Heart left ventricle (tissue), 16 donors: ENCODE measurements around the gene MEG3. TPM values are rescaled to one million over a fixed set of nuclear protein-coding genes. Genes with fewer than 3 reads are reported as not detected.

ENCODE experiments used
- ATAC-seq, 4 donors: fragments of 200-7000 bp; cut with Tn5 transposase; one replicate each; pipeline ENCODE4 v1.9.1; 2020 to 2022; ENCODE audit warnings: moderate library complexity in 4 of 4, mild to moderate bottlenecking in 3 of 4, moderate number of reproducible peaks in 1 of 4
- DNase-seq, 5 donors: peaks; one replicate each; pipeline ENCODE4 v3.0.0-alpha.2; 2020
- H3K27ac ChIP-seq, 12 donors: fragments of 200-600 bp; sonication (generic) in 4 of 12; one replicate each; pipeline versions ENCODE4 v1.5.0 to v1.8.0; 2016 to 2022; ENCODE audit warnings: mild to moderate bottlenecking in 2 of 12
- H3K27me3 ChIP-seq, 9 donors: fragments of 200-600 bp; sonication (generic) in 2 of 9; one replicate each; pipeline versions ENCODE4 v1.5.1 to v1.8.0; 2016 to 2022; ENCODE audit warnings: mild to moderate bottlenecking in 3 of 9
- H3K36me3 ChIP-seq, 9 donors: fragments of 200-600 bp; sonication (generic) in 2 of 9; one replicate each; pipeline versions ENCODE4 v1.5.0 to v1.8.0; 2018 to 2022; ENCODE audit warnings: mild to moderate bottlenecking in 2 of 9
- H3K4me1 ChIP-seq, 12 donors: fragments of 200-600 bp; sonication (generic) in 4 of 12; one replicate each; pipeline versions ENCODE4 v1.5.0 to v1.8.0; 2016 to 2022; ENCODE audit warnings: mild to moderate bottlenecking in 3 of 12
- H3K4me3 ChIP-seq, 12 donors: fragments of 200-600 bp; sonication (generic) in 4 of 12; one replicate each; pipeline versions ENCODE4 v1.5.0 to v1.8.0; 2017 to 2022; ENCODE audit warnings: mild to moderate bottlenecking in 9 of 12, moderate library complexity in 4 of 12
- H3K9me3 ChIP-seq, 12 donors: fragments of 200-600 bp; sonication (generic) in 4 of 12; one replicate each; pipeline versions ENCODE4 v1.5.0 to v1.8.0; 2016 to 2022; ENCODE audit warnings: mild to moderate bottlenecking in 1 of 12
- POLR2A ChIP-seq, 2 donors: fragments of 450-650 bp; IDR thresholded peaks; one replicate each; pipeline ENCODE4 v1.6.1; 2017; ENCODE audit warnings: antibody characterized with exemption in 2 of 2, mild to moderate bottlenecking in 2 of 2, moderate library complexity in 2 of 2
- WGBS, 4 donors: extraction: QIAGEN DNeasy Blood & Tissue Kit in 2 of 4; methylation state at CpG; one replicate each; pipeline versions ENCODE4 v1.1.5 to v1.1.7; 2013 to 2018; 5-methylcytosine and 5-hydroxymethylcytosine counted together
- intact Hi-C, 10 donors: fragments of 100-400 bp; cut with DNase I; formaldehyde crosslinking; loops; one replicate each; pipeline versions ENCODE4 v1.11.1 to v1.14.2; 2022
- polyA plus RNA-seq, 2 donors: library from polyadenylated mRNA; stranded (reverse); fragments of 200-250 nt; gene quantifications; one replicate each; pipeline ENCODE4 v1.2.3, GENCODE V29; 2013
- total RNA-seq, 9 donors: library from RNA; depleted of rRNA in 2 of 9; stranded (reverse); fragments of >200 nt in 2 of 9; fragmentation: NEBNext Ultra II Directional in 3 of 9; extraction: Animal tissue kit (Norgen Biotek cat#: 25700) in 3 of 9; gene quantifications; one replicate each; pipeline versions ENCODE4 v1.1.0 to v1.2.4, GENCODE V29; 2016 to 2023
- TF ChIP-seq, protein P1 (sequence below), 12 donors: fragments of 200-600 bp; sonication (generic) in 4 of 12; IDR thresholded peaks; one replicate each; pipeline versions ENCODE4 v1.5.0 to v1.8.0; 2018 to 2022; ENCODE audit warnings: antibody characterized with exemption in 12 of 12, mild to moderate bottlenecking in 5 of 12
- donor health status: ischemic (EF 13 %, LVEDD 7.1; RV severe dilation, severe dysfunction).
- donor health status: healthy with polysubstance abuse.
- donor health status: DM: no; HTN: yes; CAD: no.
- donor health status: DM: no; HTN: no; CAD: no.
- donor health status: ischemic (EF 25% LVEDD 6.9; RV normal size, moderate dysfunction).
- donor health status: ischemic (EF 25% LVEDD 5.7; RV mildly dilated, moderate dysfunction).
- donor health status: healthy.
- donor health status: DM: yes; HTN: yes; CAD: no.
- donor health status: ischemic (EF 35%, LVEDD 5.7; RV mildly dilated, moderate dysfunction).
- donor health status: nonischemic (EF 11% LVEDD 7.7; RV severe dilation, severe dysfunction).
- donor health status: DM: yes; HTN: yes; CAD: no.
- donor health status: PGD.
- donor health status: ischemic (EF 29% LVEDD 5.4; RV normal size, mild dysfunction).
- donor health status: nonischemic (EF 23%, LVEDD 6.1; RV moderate dilation, normal function).

The MEG3 gene
- total and polyA plus RNA-seq, 11 donors = 3.6 to 37.7 (median 9.9) TPM

DNA sequence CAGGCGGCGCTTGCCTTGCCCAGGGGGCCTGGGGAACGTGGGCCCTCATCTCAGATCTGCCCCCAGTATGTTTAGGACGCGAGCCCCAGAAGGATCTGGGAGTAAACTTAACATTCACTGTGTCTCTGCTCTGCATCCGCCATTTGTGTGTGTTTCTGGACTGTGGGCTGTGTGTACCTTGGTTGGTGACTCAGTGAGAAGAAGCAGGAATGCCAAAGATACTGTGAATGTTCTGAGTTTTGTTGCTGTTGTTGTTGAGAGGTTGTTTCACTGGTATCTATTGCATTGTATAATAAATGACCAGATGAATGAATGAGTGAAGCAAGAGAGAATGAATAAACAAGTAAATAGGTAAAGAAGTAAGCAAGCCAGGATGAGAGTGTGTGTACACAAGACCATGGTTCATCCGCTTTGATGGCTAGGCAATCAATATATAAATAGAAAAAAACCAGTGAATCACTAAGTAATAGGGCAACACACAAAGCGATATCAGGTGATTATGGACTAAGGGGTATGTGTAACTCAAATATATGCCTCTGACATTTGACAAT lies 20.5 kb downstream of the MEG3 start:
- peaks cover 0 to 17% (median 0%) of the 10 kb centered on the region in 9 donors for H3K27me3 ChIP-seq
- no peak for TF ChIP-seq POLR2A (IDR thresholded peaks at IDR 0.05)
- TF ChIP-seq, protein P1, sequence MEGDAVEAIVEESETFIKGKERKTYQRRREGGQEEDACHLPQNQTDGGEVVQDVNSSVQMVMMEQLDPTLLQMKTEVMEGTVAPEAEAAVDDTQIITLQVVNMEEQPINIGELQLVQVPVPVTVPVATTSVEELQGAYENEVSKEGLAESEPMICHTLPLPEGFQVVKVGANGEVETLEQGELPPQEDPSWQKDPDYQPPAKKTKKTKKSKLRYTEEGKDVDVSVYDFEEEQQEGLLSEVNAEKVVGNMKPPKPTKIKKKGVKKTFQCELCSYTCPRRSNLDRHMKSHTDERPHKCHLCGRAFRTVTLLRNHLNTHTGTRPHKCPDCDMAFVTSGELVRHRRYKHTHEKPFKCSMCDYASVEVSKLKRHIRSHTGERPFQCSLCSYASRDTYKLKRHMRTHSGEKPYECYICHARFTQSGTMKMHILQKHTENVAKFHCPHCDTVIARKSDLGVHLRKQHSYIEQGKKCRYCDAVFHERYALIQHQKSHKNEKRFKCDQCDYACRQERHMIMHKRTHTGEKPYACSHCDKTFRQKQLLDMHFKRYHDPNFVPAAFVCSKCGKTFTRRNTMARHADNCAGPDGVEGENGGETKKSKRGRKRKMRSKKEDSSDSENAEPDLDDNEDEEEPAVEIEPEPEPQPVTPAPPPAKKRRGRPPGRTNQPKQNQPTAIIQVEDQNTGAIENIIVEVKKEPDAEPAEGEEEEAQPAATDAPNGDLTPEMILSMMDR (IDR thresholded peaks at IDR 0.05) = no peak
- H3K4me3 ChIP-seq = no peak overlapping the region
- peaks cover 0 to under 1% (median 0%) of the 10 kb centered on the region in 12 donors for H3K4me1 ChIP-seq
- H3K27ac ChIP-seq = no peak overlapping the region
- H3K9me3 ChIP-seq = no peaks in the 10 kb centered on the region
- ATAC-seq (no peak), DNase-seq (peak in 1 of 5 donors; percentile 12)
- H3K36me3 ChIP-seq = peaks cover 0 to 2% (median 0%) of the 10 kb centered on the region in 9 donors
- intact Hi-C loops = no loop called here
- 88 to 94% (median 93%) methylated on average over 8 of the region's 8 CpGs for WGBS, 4 donors

DNA sequence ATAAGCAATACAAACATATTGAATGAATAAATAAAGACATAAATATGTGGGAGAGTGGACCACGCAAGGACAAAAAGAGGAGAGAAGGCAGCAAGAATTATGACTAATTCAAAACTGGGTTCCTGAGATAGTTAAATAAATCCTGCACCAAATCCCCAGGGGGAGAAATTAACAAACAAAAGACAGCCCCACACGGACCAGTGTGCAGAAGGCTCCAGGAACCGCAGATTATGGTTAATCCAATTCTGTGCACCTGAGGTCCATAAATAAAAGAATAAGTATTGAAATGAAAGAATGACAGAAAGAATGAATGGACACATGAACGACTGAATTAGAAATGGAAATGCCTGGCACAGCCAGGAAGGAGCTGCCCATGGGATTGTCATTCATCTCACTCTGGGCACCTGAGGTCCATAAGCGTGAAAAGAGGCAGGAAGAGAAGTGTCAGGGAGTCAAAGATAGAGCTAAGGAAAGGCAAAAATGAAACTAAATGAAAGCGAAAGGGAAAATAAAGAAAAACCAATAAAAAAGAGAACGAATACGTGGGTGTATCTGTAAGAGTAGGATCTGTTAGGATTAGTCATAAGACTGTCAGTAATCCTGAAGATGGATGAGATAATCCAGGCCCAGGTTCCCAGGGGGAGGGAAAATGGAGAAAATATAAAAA lies 23.3 kb downstream of the MEG3 start:
- Histone ChIP-seq H3K27me3 (peaks cover 0 to 13% (median 0%) of the 10 kb centered on the region in 9 donors), H3K9me3 (no peaks in the 10 kb centered on the region), H3K4me3 (peak overlapping the region in 1 of 12 donors; percentile 0), H3K4me1 (peaks cover 0 to 3% (median 0%) of the 10 kb centered on the region in 12 donors), H3K36me3 (peaks cover 0 to 2% (median 0%) of the 10 kb centered on the region in 9 donors), H3K27ac (no peak overlapping the region)
- intact Hi-C loops = no loop called here
- no peak for TF ChIP-seq POLR2A (IDR thresholded peaks at IDR 0.05)
- TF ChIP-seq, protein P1 (IDR thresholded peaks at IDR 0.05) = no peak
- ATAC-seq (no peak), DNase-seq (peak in 1 of 5 donors; percentile 7)
- 48 to 58% (median 52%) methylated on average over 8 of the region's 8 CpGs for WGBS, 4 donors

DNA sequence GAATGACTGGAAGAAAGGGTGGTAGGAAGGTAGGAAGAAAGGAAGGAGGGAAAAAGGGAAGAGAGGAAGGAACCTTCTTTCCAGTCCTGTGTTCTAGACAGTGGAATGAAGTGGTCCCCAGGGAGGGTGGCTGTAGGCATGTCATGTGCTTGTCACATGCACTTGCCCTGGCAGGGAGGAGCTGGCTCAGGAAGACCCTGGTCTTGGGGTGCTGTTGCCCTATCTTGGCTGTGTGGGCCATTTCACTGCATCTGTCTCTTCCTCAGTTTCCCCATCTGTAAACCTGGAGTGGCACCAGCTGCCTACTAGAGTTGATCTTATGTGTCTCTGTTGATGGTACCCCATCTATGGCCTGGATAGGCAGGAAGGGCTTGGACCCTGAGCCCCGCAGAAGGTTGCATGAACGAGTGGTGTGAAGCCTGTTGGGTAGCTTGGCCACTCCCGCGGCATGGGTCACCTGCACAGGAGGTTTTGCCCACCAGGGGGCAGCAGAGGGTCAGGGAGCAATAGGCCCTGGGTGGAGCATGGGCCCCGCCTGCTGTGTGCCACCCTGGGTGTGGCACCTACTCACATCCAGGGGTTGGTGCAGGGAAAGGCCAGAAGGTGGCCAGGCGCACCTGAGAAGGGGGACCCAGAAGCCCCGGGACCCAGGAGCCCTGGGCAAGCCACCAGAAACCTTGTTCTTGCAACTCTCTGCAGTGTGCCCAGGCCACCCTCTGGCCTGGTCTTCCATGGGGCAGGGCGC lies 25.1 kb downstream of the MEG3 start:
- peaks cover 0 to 3% (median 0%) of the 10 kb centered on the region in 12 donors for H3K4me1 ChIP-seq
- no peak for TF ChIP-seq POLR2A (IDR thresholded peaks at IDR 0.05)
- TF ChIP-seq, protein P1 (IDR thresholded peaks at IDR 0.05) = peak; percentile 33 to 89 (median 57)
- intact Hi-C loops = loop anchor here in 2 of 10 donors (5.0 to 10.0 kb wide), 3 partner anchors 384 to 776 kb away; no protein-coding TSS in a partner anchor
- peaks cover 0 to 2% (median 0%) of the 10 kb centered on the region in 9 donors for H3K36me3 ChIP-seq
- no peaks in the 10 kb centered on the region for H3K9me3 ChIP-seq
- DNase-seq (peak; percentile 42 to 81 (median 58)), ATAC-seq (peak; percentile 37 to 75 (median 67))
- no peak overlapping the region for H3K4me3 ChIP-seq
- H3K27me3 ChIP-seq = peaks cover 0 to 5% (median 0%) of the 10 kb centered on the region in 9 donors
- no peak overlapping the region for H3K27ac ChIP-seq
- 62 to 72% (median 66%) methylated on average over 7 to 8 of the region's 8 CpGs for WGBS, 4 donors

DNA sequence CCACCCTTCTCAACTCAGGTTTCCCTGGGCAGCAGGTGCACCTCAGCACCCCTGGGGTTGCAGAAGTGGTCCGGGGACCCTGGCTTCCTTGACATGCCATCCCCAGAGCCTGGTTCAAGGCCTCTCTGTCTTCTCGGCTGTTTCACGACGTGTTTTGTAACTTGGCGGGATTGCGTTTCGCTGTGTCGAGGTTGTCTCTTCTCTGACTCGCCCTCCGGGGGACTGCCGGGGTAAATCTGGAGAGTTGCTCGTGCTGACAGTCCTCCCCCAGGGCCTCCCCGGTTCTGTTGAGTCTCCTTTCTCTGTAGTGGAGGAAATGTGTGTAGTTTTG lies 25.6 kb downstream of the MEG3 start:
- Histone ChIP-seq H3K27ac (no peak overlapping the region), H3K4me3 (no peak overlapping the region), H3K27me3 (peaks cover 0 to 3% (median 0%) of the 10 kb centered on the region in 9 donors), H3K4me1 (peaks cover 0 to 3% (median 0%) of the 10 kb centered on the region in 12 donors), H3K9me3 (no peaks in the 10 kb centered on the region), H3K36me3 (no peaks in the 10 kb centered on the region)
- DNase-seq = peak in 2 of 5 donors; percentile 16 to 52
- WGBS, 4 donors = 75 to 87% (median 83%) methylated on average over 13 of the region's 13 CpGs
- TF ChIP-seq POLR2A (IDR thresholded peaks at IDR 0.05) = no peak
- TF ChIP-seq, protein P1 (IDR thresholded peaks at IDR 0.05) = no peak
- intact Hi-C loops = loop anchor here in 2 of 10 donors (5.0 to 10.0 kb wide), 3 partner anchors 383 to 776 kb away; no protein-coding TSS in a partner anchor
- ATAC-seq = no peak
